ENCODE results near the gene SCARF2.

Gene SCARF2

GRCh38 chr22:20439928-20440575 is 2.4 kb upstream of the SCARF2 start:
- DNase-seq (ENCODE audit: low read depth in 4 of 4, low spot score in 1 of 4), result no peak

- no peak for DNase-seq (ENCODE audit: low read depth in 4 of 4, low spot score in 1 of 4)
These were observed 1.9 kb upstream of the SCARF2 start for GRCh38 chr22:20439556-20439927.

- no peak for DNase-seq (ENCODE audit: low read depth in 4 of 4, low spot score in 1 of 4)
These were observed 1.3 kb upstream of the SCARF2 start for GRCh38 chr22:20438678-20439492.

DNA sequence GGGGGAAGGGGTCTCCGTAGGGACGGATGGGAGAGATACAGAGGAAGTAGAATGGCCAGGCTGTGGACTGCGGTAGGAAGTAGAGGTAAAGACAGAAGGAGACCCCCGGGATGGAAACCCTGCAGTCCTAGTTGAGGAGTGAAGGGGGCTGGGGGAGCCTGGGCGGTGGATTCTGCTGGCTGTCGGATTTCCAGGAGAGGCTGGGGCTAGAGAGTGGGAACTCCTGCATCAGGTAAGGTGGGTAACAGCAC is 727 bp upstream of the SCARF2 start:
- DNase-seq (ENCODE audit: low read depth in 4 of 4, low spot score in 1 of 4), result no peak

- no peak for DNase-seq (ENCODE audit: low read depth in 4 of 4, low spot score in 1 of 4)
These were observed 635 bp downstream of the SCARF2 start for GRCh38 chr22:20436768-20437612.

GRCh38 chr22:20436307-20436767 is 1.3 kb downstream of the SCARF2 start:
- DNase-seq (ENCODE audit: low read depth in 4 of 4, low spot score in 1 of 4), result no peak

DNA sequence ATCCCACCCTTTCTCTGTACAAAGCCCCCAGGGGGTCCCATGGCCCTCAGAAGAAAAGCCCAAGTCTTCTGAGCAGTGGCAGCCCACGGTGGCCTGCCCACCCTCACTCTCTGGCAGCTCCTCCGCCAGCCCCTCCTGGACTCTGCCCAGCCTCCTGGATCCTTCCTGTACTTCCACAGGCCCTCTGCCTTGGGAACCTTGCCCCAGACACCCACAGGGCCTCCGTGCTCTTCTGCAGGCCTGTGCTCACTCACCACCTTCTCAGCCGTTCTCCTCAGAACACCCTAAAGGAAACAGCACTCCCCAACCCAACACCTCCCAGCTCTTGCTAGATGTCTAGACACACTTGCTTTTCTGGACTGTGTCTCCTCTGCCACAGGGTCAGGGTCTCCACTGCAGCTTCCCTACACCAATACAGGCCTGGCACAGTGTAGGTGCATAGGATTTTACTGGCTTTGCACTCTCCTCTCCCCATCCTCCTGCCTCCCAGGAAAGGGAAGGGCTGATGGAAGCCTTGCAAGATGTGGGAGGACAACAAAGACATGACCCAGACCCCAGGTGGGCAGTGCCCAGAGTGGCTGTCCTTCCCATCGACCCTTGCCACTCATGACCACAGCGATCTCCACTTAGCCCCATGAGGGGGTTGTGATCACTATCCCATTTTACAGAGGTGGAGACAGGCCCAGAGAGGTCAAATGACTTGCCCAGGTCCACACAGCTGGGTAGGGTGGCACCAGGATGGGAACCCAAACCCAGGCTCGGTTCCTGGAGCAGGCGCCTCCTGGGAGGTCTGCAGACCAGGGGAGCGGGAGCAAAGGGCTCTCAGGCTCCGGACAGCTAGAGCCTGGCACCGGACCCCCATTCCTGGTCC is 2.0 kb downstream of the SCARF2 start:
- DNase-seq (ENCODE audit: low read depth in 4 of 4, low spot score in 1 of 4), result no peak

GRCh38 chr22:20434773-20435172 is 2.9 kb downstream of the SCARF2 start:
- no peak for DNase-seq (ENCODE audit: low read depth in 4 of 4, low spot score in 1 of 4)

- DNase-seq (ENCODE audit: low read depth in 4 of 4, low spot score in 1 of 4), result no peak
These were observed 3.3 kb downstream of the SCARF2 start for GRCh38 chr22:20434264-20434751.

- DNase-seq (ENCODE audit: low read depth in 4 of 4, low spot score in 1 of 4), result no peak
These were observed 3.9 kb downstream of the SCARF2 start for GRCh38 chr22:20433686-20434241.

DNA sequence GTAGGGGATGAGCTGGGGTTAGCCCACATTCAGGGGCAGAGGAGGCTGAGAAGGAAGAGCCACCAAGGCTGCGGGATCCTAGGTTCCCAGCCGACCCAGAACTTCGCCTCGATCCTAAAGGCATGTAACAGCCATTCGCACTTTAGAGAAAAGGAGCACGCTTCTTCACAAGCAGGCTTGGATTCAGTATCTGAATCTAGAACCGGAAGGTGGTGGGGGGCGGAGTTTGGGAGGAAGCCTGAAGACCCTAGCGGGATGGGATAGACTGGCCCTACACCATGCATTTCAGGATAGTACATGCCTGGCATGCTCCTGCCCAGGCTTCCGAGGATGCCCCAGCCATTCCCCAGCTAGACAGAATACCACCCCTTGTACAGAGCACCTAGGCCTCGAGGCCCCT is 4.4 kb downstream of the SCARF2 start:
- DNase-seq (ENCODE audit: low read depth in 4 of 4, low spot score in 1 of 4), result no peak

GRCh38 chr22:20432244-20432686 is 5.4 kb downstream of the SCARF2 start:
- no peak for DNase-seq (ENCODE audit: low read depth in 4 of 4, low spot score in 1 of 4)

GRCh38 chr22:20431511-20432192 is 6.0 kb downstream of the SCARF2 start:
- no peak for DNase-seq (ENCODE audit: low read depth in 4 of 4, low spot score in 1 of 4)

GRCh38 chr22:20430720-20431510 is 6.7 kb downstream of the SCARF2 start:
- peak in 2 of 4 experiments; percentile 29 to 54 for DNase-seq (ENCODE audit: low read depth in 4 of 4, low spot score in 1 of 4)

GRCh38 chr22:20430101-20430719 is 7.4 kb downstream of the SCARF2 start:
- no peak for DNase-seq (ENCODE audit: low read depth in 4 of 4, low spot score in 1 of 4)

- peak; percentile 55 to 73 (median 61) for DNase-seq (ENCODE audit: low read depth in 4 of 4, low spot score in 1 of 4)
These were observed 8.1 kb downstream of the SCARF2 start for GRCh38 chr22:20429254-20430100.

GRCh38 chr22:20428496-20429253 is 8.9 kb downstream of the SCARF2 start:
- DNase-seq (ENCODE audit: low read depth in 4 of 4, low spot score in 1 of 4), result no peak

Measured in stimulated activated CD4-positive, alpha-beta T cell treated with anti-CD3 and anti-CD28 coated beads, Interleukin-1b, Interleukin-23, amount 100 ng/mL, for 24 hours (primary cell).